B cell (primary cell): ENCODE measurements around the gene UNCX. TPM values are rescaled to one million over a fixed set of nuclear protein-coding genes. Genes with fewer than 3 reads are reported as not detected.

Experiments
- ATAC-seq: fragments of 200-7000 bp; cut with Tn5 transposase; one replicate; pipeline ENCODE4 v1.10.0; 2021; ENCODE audit warnings: low read depth, mild to moderate bottlenecking, moderate number of reproducible peaks, moderate library complexity
- CTCF ChIA-PET: fragments of 350-600 bp; sonication (Branson Sonifier 250); formaldehyde crosslinking; loops from one replicate; lab custom pipeline; 2021; ENCODE audit warnings: antibody characterized with exemption, inconsistent platforms; lab: Charles Lee
- POLR2A ChIA-PET: fragments of 350-600 bp; sonication (Branson Sonifier 250); formaldehyde crosslinking; loops from one replicate; lab custom pipeline; 2021; ENCODE audit warnings: antibody characterized with exemption; lab: Charles Lee
- DNase-seq: peaks from one replicate; pipeline ENCODE4 v3.0.0; 2013
- H2AFZ ChIP-seq: 2 replicates; pipeline ENCODE4 v1.6.1; 2012; ENCODE audit warnings: mild to moderate bottlenecking, low read depth, low read length; ENCODE audit not compliant: insufficient read depth, poor library complexity, severe bottlenecking
- H3K27ac ChIP-seq, 2 donors: 1 replicate in 1 of 2; 2 replicates in 1 of 2; pipeline ENCODE4 v1.5.1; 2012 to 2013; ENCODE audit warnings: low read length in 2 of 2, mild to moderate bottlenecking in 2 of 2, moderate library complexity in 1 of 2
- H3K27me3 ChIP-seq, 4 experiments: fragments of 200-600 bp in 1 of 4; sonication (generic) in 1 of 4; replicated peaks in 1 of 4; 1 replicate in 2 of 4; 2 replicates in 2 of 4; pipeline versions ENCODE4 v1.6.1 to v1.7.0; 2013 to 2016; ENCODE audit warnings: low read length in 3 of 4, mild to moderate bottlenecking in 2 of 4, mixed read lengths in 1 of 4, moderate library complexity in 1 of 4; ENCODE audit not compliant: insufficient read depth in 4 of 4, control insufficient read depth in 3 of 4; ENCODE audit errors: control extremely low read depth in 1 of 4
- H3K36me3 ChIP-seq, 2 experiments: replicated peaks in 1 of 2; 1 replicate in 1 of 2; 2 replicates in 1 of 2; pipeline versions ENCODE4 v1.6.1 to v1.7.1; 2013; ENCODE audit warnings: low read length in 1 of 2; ENCODE audit not compliant: insufficient read depth in 2 of 2, control insufficient read depth in 1 of 2; ENCODE audit errors: control extremely low read depth in 1 of 2, extremely low read depth in 1 of 2
- H3K4me1 ChIP-seq, 2 donors: fragments of 200-600 bp in 1 of 2; sonication (generic) in 1 of 2; 1 replicate in 1 of 2; 2 replicates in 1 of 2; pipeline versions ENCODE4 v1.5.1 to v1.6.1; 2013 to 2017; ENCODE audit warnings: low read length in 2 of 2; ENCODE audit not compliant: control insufficient read depth in 2 of 2, insufficient read depth in 2 of 2
- H3K4me2 ChIP-seq: replicated peaks from 2 replicates; pipeline ENCODE3; 2012; ENCODE audit warnings: mild to moderate bottlenecking, low read depth, low read length; ENCODE audit not compliant: poor library complexity, severe bottlenecking
- H3K4me3 ChIP-seq, 5 experiments: fragments of 200-600 bp in 1 of 5; sonication (generic) in 1 of 5; 1 replicate in 3 of 5; 2 replicates in 2 of 5; pipeline versions ENCODE4 v1.5.1 to v1.7.0; 2011 to 2016; ENCODE audit warnings: low read length in 4 of 5, mild to moderate bottlenecking in 4 of 5, low read depth in 2 of 5, control low read depth in 1 of 5, moderate library complexity in 1 of 5; ENCODE audit not compliant: insufficient read depth in 1 of 5; ENCODE audit errors: control extremely low read depth in 1 of 5, extremely low read depth in 1 of 5
- H3K79me2 ChIP-seq: fragments of 200-600 bp; sonication (generic); one replicate; pipeline ENCODE4 v1.6.0; 2016; ENCODE audit warnings: low read length; ENCODE audit not compliant: control insufficient read depth, insufficient read depth
- H3K9ac ChIP-seq: fragments of 200-600 bp; sonication (generic); 2 replicates; pipeline ENCODE4 v1.6.1; 2017; ENCODE audit warnings: mild to moderate bottlenecking, low read length, moderate library complexity
- H3K9me3 ChIP-seq, 3 donors: one replicate each; pipeline versions ENCODE4 v1.6.1 to v1.7.1; 2013; ENCODE audit warnings: low read length in 2 of 3; ENCODE audit not compliant: control insufficient read depth in 2 of 3, insufficient read depth in 1 of 3; ENCODE audit errors: control extremely low read depth in 1 of 3
- H4K20me1 ChIP-seq: 2 replicates; pipeline ENCODE4 v1.6.0; 2012; ENCODE audit warnings: mild to moderate bottlenecking, low read length; ENCODE audit not compliant: insufficient read depth, control insufficient read depth, poor library complexity, severe bottlenecking
- H3K27ac Mint-ChIP-seq: one replicate; pipeline ENCODE4 v1.8.0; 2021; ENCODE audit warnings: mixed read lengths
- H3K27me3 Mint-ChIP-seq: one replicate; pipeline ENCODE4 v1.8.0; 2021; ENCODE audit warnings: mixed read lengths
- H3K4me1 Mint-ChIP-seq: one replicate; pipeline ENCODE4 v1.8.0; 2021; ENCODE audit warnings: mixed read lengths
- H3K4me3 Mint-ChIP-seq: one replicate; pipeline ENCODE4 v1.8.0; 2021; ENCODE audit warnings: mixed read lengths
- H3K9me3 Mint-ChIP-seq: one replicate; pipeline ENCODE4 v1.8.0; 2022; ENCODE audit warnings: mixed read lengths; ENCODE audit not compliant: insufficient read depth
- CTCF ChIP-seq: fragments of 200-600 bp; IDR thresholded peaks from one replicate; pipeline ENCODE4 v1.8.0; 2022; ENCODE audit warnings: antibody characterized with exemption, mild to moderate bottlenecking
- EZH2 ChIP-seq: IDR thresholded peaks from 2 replicates; pipeline ENCODE4 v1.6.1; 2012; ENCODE audit warnings: borderline replicate concordance, low read depth, mild to moderate bottlenecking, moderate library complexity, low read length; ENCODE audit not compliant: insufficient read depth, poor library complexity, severe bottlenecking
- WGBS: methylation state at CpG from one replicate; pipeline ENCODE4 v1.1.5; 2013; ENCODE audit warnings: missing lambda C conversion rate; ENCODE audit not compliant: insufficient coverage; 5-methylcytosine and 5-hydroxymethylcytosine counted together
- intact Hi-C: fragments of 100-400 bp; cut with micrococcal nuclease; formaldehyde crosslinking; loops from one replicate; pipeline ENCODE4 v1.10.0; 2022
- polyA plus RNA-seq: library from polyadenylated mRNA; depleted of rRNA; stranded (reverse); fragments of >200 nt; gene quantifications from 2 replicates; pipeline ENCODE4 v1.2.3, GENCODE V29; 2012
- total RNA-seq, 2 donors: library from RNA; stranded (reverse); fragments of 120-200 nt in 1 of 2; gene quantifications; 1 replicate in 1 of 2; 2 replicates in 1 of 2; pipeline versions ENCODE4 v1.2.3 to v1.2.4, GENCODE V29; 2013 to 2022

Gene UNCX
- total and polyA plus RNA-seq, 2 donors (not counting 1 experiment from before 2014, with no cell fraction given) = not detected

- Histone ChIP-seq H3K4me2 (no peak overlapping the region), H3K27ac (no peak overlapping the region), H3K36me3 (no peaks in the 10 kb centered on the region), H3K27me3 (peaks cover 0 to 26% (median 3%) of the 10 kb centered on the region in 4 experiments), H3K79me2 (no peaks in the 10 kb centered on the region), H3K4me1 (no peaks in the 10 kb centered on the region), H2AFZ (no peak overlapping the region), H3K4me3 (no peak overlapping the region), H4K20me1 (no peaks in the 10 kb centered on the region), H3K9ac (no peak overlapping the region), H3K9me3 (peaks cover 0 to 17% (median 5%) of the 10 kb centered on the region in 3 donors)
- Mint-ChIP-seq H3K4me3 (no peak overlapping the region), H3K4me1 (peaks cover 1% of the 10 kb centered on the region), H3K27me3 (peaks cover 22% of the 10 kb centered on the region), H3K9me3 (peaks cover 2% of the 10 kb centered on the region), H3K27ac (no peak overlapping the region)
- ChIA-PET POLR2A (no interaction called here), CTCF (no interaction called here)
- WGBS = 53% methylated on average over 12 of the region's 15 CpGs
- no peak for DNase-seq
- no peak for ATAC-seq
- TF ChIP-seq CTCF (no peak), EZH2 (no peak)
- intact Hi-C loops = loop anchor here (5.0 kb wide), 1 partner anchor 240 kb away; no protein-coding TSS in a partner anchor
Measured at GRCh38 chr7:1192171-1192676, 40.4 kb upstream of the UNCX start.

GRCh38 chr7:1193593-1194424 lies 38.9 kb upstream of the UNCX start:
- H3K27me3 Mint-ChIP-seq = peaks cover 22% of the 10 kb centered on the region
- no peaks in the 10 kb centered on the region for H3K79me2 ChIP-seq
- H3K4me3 ChIP-seq = no peak overlapping the region
- TF ChIP-seq EZH2 (no peak), CTCF (no peak)
- no peak overlapping the region for H3K4me2 ChIP-seq
- ChIA-PET POLR2A (no interaction called here), CTCF (interaction anchor here (0.7 to 0.9 kb wide), 2 partner anchors 11 to 18 kb away, joined by 3 to 4 read pairs; no protein-coding TSS in a partner anchor)
- H3K27ac ChIP-seq = no peak overlapping the region
- H3K9me3 Mint-ChIP-seq = no peaks in the 10 kb centered on the region
- no peak for ATAC-seq
- H2AFZ ChIP-seq = no peak overlapping the region
- DNase-seq = no peak
- no peak overlapping the region for H3K4me3 Mint-ChIP-seq
- intact Hi-C loops = loop anchor here (5.0 kb wide), 1 partner anchor 238 kb away; no protein-coding TSS in a partner anchor
- no peaks in the 10 kb centered on the region for H3K4me1 ChIP-seq
- WGBS = 50% methylated on average over 36 of the region's 36 CpGs
- no peak overlapping the region for H3K9ac ChIP-seq
- H3K36me3 ChIP-seq = no peaks in the 10 kb centered on the region
- no peaks in the 10 kb centered on the region for H4K20me1 ChIP-seq
- H3K27ac Mint-ChIP-seq = no peak overlapping the region
- H3K27me3 ChIP-seq = peaks cover 0 to 26% (median 3%) of the 10 kb centered on the region in 4 experiments
- H3K9me3 ChIP-seq = peaks cover 0 to 8% (median 2%) of the 10 kb centered on the region in 3 donors
- H3K4me1 Mint-ChIP-seq = peaks cover 1% of the 10 kb centered on the region
